ENCODE data around the gene FBXL4. TPM values are rescaled to one million over a fixed set of nuclear protein-coding genes. Genes with fewer than 3 reads are reported as not detected.

FBXL4 gene
- total RNA-seq, 1 donor from 2014 or later: 30.9 TPM

DNA sequence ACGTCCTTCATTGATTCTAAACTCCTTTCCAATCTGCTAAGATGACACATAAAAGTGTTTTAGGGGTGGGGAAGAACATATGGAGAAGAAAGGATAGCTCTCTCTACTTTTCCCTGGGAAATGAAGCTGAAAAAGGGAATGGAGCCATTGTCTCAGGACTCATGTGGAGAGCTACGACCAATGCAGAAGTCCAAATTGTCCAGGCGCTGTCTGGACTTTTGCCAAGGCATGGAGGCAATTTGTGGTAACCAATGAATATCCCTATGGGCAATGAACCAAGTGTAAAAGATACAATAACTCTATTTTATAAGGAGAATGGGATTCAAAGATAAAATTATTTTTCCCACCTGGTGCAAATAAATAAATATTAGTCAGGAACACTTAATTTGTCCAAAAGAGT is 16.1 kb downstream of the FBXL4 start:
- H3K4me3 Mint-ChIP-seq (ENCODE audit: unreplicated experiment): peak overlapping the region; percentile 76
- H3K9me3 Mint-ChIP-seq (ENCODE audit: unreplicated experiment): peaks cover 9% of the 10 kb centered on the region
- peak; percentile 30 for DNase-seq
- TF ChIP-seq, protein P1, sequence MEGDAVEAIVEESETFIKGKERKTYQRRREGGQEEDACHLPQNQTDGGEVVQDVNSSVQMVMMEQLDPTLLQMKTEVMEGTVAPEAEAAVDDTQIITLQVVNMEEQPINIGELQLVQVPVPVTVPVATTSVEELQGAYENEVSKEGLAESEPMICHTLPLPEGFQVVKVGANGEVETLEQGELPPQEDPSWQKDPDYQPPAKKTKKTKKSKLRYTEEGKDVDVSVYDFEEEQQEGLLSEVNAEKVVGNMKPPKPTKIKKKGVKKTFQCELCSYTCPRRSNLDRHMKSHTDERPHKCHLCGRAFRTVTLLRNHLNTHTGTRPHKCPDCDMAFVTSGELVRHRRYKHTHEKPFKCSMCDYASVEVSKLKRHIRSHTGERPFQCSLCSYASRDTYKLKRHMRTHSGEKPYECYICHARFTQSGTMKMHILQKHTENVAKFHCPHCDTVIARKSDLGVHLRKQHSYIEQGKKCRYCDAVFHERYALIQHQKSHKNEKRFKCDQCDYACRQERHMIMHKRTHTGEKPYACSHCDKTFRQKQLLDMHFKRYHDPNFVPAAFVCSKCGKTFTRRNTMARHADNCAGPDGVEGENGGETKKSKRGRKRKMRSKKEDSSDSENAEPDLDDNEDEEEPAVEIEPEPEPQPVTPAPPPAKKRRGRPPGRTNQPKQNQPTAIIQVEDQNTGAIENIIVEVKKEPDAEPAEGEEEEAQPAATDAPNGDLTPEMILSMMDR (IDR thresholded peaks at IDR 0.05; ENCODE audit: partially characterized antibody, unreplicated experiment): no peak
- H3K27me3 Mint-ChIP-seq (ENCODE audit: unreplicated experiment): peaks cover 3% of the 10 kb centered on the region
- H3K27ac Mint-ChIP-seq (ENCODE audit: unreplicated experiment): peak overlapping the region; percentile 91
- H3K36me3 Mint-ChIP-seq (ENCODE audit: unreplicated experiment): no peaks in the 10 kb centered on the region
- peaks cover 44% of the 10 kb centered on the region for H3K4me1 Mint-ChIP-seq (ENCODE audit: low read depth, unreplicated experiment)

DNA sequence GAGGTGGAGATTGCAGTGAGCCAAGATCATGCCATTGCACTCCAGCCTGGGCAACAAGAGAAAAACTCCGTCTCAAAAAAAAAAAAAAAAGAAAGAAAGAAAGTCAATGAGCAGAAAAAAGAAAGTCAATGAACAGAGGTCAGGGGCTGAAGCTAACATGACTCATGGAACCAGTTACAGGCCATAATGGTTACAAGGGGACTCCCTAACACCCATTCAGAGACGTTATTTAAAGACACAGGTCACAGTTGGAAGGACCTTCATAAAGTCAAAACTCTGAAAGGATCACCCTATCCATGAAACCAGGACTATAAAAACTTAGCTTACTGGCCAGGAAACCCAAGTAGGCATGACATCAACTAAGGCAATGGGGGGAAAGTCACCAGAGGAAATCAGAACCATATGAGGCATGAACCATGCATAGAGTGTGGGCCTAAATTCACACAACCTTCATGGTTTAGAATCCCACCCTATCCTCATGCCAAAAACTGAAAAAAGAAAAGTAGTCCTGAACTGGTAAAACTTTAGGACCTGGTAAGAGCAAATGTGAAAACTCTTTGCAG is 18.2 kb downstream of the FBXL4 start:
- TF ChIP-seq, protein P1 (IDR thresholded peaks at IDR 0.05; ENCODE audit: partially characterized antibody, unreplicated experiment): no peak
- H3K4me3 Mint-ChIP-seq (ENCODE audit: unreplicated experiment): no peak overlapping the region
- no peak for DNase-seq
- H3K36me3 Mint-ChIP-seq (ENCODE audit: unreplicated experiment): no peaks in the 10 kb centered on the region
- H3K4me1 Mint-ChIP-seq (ENCODE audit: low read depth, unreplicated experiment): peaks cover 56% of the 10 kb centered on the region
- H3K27me3 Mint-ChIP-seq (ENCODE audit: unreplicated experiment): peaks cover 6% of the 10 kb centered on the region
- no peak overlapping the region for H3K27ac Mint-ChIP-seq (ENCODE audit: unreplicated experiment)
- peaks cover 12% of the 10 kb centered on the region for H3K9me3 Mint-ChIP-seq (ENCODE audit: unreplicated experiment)

DNA sequence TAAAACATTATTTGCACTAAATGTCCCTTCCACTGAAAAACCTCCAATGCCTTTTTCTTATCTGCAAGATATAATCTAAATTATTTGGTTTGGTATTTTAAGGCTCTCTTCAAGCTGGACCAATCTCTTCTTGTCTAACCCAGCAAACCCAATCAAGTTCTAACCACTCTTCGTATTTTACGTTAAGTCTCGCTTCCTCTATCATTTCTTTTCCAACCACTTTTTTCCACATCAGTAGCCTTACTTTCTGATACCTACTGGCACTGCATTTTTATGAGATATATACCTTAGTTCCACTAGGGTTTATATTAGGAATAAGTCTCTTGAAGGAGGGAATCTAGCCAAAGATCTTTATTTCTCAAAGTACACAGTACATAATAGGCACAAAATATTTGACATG is 19.1 kb downstream of the FBXL4 start:
- no peak for DNase-seq
- Mint-ChIP-seq H3K36me3 (ENCODE audit: unreplicated experiment) (no peaks in the 10 kb centered on the region), H3K4me3 (ENCODE audit: unreplicated experiment) (no peak overlapping the region), H3K4me1 (ENCODE audit: low read depth, unreplicated experiment) (peaks cover 59% of the 10 kb centered on the region), H3K27me3 (ENCODE audit: unreplicated experiment) (peaks cover 7% of the 10 kb centered on the region), H3K9me3 (ENCODE audit: unreplicated experiment) (peaks cover 14% of the 10 kb centered on the region), H3K27ac (ENCODE audit: unreplicated experiment) (no peak overlapping the region)
- TF ChIP-seq, protein P1 (IDR thresholded peaks at IDR 0.05; ENCODE audit: partially characterized antibody, unreplicated experiment): no peak

DNA sequence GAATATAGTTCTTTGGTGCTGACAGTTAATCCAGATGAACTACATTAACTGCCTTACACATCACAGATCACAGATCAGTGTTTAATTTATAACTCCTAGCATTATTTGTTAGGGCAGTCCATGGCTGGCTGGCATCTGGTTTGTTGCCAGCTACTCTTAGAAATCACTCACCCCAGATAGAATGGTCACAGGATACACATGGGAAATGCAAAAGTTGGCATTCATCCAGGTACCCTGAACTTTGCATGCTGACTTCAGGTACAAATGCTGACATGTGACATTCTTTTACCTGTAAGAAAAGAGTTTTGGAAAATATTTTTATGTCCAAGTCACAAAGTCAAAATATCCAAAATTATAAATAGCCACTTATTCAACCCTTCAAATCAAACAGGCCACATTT is 20.2 kb downstream of the FBXL4 start:
- H3K27ac Mint-ChIP-seq (ENCODE audit: unreplicated experiment): no peak overlapping the region
- TF ChIP-seq, protein P1 (IDR thresholded peaks at IDR 0.05; ENCODE audit: partially characterized antibody, unreplicated experiment): no peak
- no peak overlapping the region for H3K4me3 Mint-ChIP-seq (ENCODE audit: unreplicated experiment)
- DNase-seq: no peak
- peaks cover 7% of the 10 kb centered on the region for H3K27me3 Mint-ChIP-seq (ENCODE audit: unreplicated experiment)
- peaks cover 9% of the 10 kb centered on the region for H3K9me3 Mint-ChIP-seq (ENCODE audit: unreplicated experiment)
- H3K36me3 Mint-ChIP-seq (ENCODE audit: unreplicated experiment): no peaks in the 10 kb centered on the region
- H3K4me1 Mint-ChIP-seq (ENCODE audit: low read depth, unreplicated experiment): peaks cover 56% of the 10 kb centered on the region

DNA sequence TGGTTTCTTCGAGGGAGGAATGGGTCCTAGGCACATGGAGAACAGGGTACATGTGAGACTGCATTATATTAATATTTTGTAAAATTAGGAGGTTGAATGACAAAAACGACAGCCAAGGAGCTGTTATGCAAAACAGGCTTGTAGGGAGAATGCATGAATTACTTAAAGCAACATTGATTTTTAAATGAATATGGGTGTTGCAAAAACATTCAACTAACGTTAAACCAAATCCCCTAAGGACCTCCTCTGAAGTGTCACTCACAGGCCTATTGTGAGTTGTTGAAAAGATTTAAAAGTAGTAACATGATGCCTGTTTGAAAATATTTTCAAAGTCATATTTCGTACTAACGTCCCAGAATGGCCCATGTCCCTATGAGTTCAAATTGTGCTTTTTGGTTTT is 21.9 kb downstream of the FBXL4 start:
- Mint-ChIP-seq H3K4me3 (ENCODE audit: unreplicated experiment) (peak overlapping the region; percentile 43), H3K27ac (ENCODE audit: unreplicated experiment) (no peak overlapping the region), H3K9me3 (ENCODE audit: unreplicated experiment) (peaks cover 8% of the 10 kb centered on the region), H3K27me3 (ENCODE audit: unreplicated experiment) (peaks cover 4% of the 10 kb centered on the region), H3K4me1 (ENCODE audit: low read depth, unreplicated experiment) (peaks cover 46% of the 10 kb centered on the region), H3K36me3 (ENCODE audit: unreplicated experiment) (no peaks in the 10 kb centered on the region)
- no peak for DNase-seq
- TF ChIP-seq, protein P1 (IDR thresholded peaks at IDR 0.05; ENCODE audit: partially characterized antibody, unreplicated experiment): no peak
